Measurements from ENCODE around the gene NLRP6.
"Not testable (repeated sequence)": the region's sequence is repeated elsewhere in the genome, so short reads cannot be mapped to it uniquely, and the experiment has no call there.

Gene NLRP6

DNA sequence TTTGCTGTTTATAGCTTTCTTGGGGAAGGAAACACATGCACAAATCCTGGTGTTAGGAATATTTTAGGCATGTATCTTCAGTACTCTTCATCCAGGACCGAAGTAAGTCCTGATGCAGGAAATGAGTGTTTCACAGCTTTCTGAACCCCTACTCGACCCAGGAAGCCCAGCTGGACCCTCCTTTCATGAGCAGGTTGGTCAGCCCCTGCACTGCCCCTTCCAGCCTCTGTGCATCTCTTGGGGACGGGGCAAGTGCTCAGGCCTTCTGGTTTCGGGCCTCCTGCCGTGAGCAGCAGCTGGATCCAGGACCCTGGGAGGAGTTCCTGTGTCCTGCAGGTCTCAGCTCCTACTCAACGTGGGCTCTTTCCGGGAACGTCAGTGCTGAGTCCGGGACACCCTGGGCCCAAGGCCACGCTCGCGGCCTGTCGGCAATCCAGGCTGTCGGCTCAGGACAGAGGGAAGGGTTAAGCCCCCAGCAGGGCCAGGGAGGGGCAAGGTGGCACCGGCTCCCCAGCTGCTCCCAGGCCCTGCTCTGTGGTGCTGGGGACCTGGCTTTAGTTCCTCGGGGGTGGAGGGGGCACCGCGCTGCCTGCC, 31.9 kb downstream of the NLRP6 start:
- not testable (repeated sequence) for DNase-seq

GRCh38 chr11:311013-311748, 33.0 kb downstream of the NLRP6 start:
- not testable (repeated sequence) for DNase-seq

GRCh38 chr11:312092-312816, 34.0 kb downstream of the NLRP6 start:
- no peak for DNase-seq

GRCh38 chr11:313304-313786, 35.1 kb downstream of the NLRP6 start:
- DNase-seq, result no peak

GRCh38 chr11:313787-314553, 35.8 kb downstream of the NLRP6 start, which contains the start of gene IFITM1:
IFITM1 (plus strand) TSS chr11:314040; CDS start chr11:314171, 131 bp downstream.
- DNase-seq, result no peak

- DNase-seq, result not testable (repeated sequence)
Observed at GRCh38 chr11:314554-314875, 36.3 kb downstream of the NLRP6 start.

DNA sequence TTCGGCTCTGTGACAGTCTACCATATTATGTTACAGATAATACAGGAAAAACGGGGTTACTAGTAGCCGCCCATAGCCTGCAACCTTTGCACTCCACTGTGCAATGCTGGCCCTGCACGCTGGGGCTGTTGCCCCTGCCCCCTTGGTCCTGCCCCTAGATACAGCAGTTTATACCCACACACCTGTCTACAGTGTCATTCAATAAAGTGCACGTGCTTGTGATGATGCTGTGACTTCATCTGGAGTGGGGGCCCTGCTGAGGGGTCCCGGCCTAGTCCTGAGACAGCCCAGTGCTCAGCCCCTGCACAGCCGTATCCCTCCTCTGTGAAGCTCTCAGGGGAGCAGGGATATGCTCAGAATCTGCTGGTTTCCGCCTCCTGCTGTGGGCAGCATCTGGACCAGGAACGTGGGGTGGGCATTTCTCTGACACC, 36.9 kb downstream of the NLRP6 start:
- no peak for DNase-seq

DNA sequence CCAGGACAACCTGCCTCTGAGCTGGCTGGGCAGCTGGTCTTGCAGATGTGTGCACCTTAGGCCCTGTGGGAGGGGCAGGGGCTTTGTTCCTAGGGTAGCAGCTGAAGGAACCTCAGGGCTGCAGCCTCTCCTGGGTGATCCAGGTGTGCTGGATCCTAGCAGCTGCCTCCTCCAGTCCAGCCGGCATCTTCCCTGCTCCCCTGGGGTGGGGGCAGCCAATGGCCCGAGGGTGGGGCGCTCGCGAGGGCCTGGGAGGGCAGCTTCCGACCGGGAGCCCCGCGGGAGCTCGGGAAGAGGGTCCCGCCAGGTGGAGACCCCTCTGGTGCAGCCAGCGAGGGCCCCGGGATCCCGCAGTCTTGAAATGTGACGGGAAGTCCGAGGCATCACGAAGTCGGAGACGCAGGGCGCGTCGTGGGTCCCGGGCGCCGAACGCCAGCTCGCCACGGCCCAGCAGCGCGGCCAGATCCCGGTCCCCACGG, 37.3 kb downstream of the NLRP6 start:
- DNase-seq, result no peak

DNA sequence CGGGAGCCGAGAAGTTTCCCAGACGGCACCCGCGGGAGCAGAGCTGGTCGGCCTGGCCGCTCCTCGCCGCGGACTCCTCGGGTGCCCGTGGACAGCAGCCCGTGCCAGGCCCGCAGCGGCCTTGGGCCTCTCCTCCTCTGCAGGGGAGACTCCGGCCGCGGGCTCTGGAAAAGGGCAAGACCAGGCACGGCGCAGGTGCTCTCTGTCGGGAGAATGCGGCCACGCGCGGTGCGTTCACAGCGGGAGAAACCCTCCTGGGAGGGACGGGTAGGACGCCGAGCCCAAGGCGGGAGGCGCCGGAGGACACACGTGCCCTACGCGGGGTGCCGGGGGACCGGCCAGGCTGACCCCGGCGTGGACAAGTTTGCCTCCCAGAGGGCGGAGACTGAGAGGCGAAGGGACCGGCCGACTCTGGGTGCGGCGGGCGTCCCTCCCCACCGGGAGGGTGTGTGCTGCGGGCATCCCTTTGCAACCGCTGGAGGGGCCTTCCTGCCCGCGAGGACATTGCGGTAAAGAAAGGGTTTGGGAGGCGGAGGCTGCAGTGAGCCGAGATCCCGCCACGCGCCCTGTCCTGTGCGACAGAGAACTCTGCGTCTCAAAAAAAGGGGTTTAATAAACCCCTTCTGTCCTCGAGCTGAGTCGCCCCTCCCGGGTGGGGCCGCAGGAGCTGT, 38.0 kb downstream of the NLRP6 start:
- DNase-seq, result no peak

- DNase-seq, result no peak
Observed at GRCh38 chr11:316891-317301, 38.7 kb downstream of the NLRP6 start.

GRCh38 chr11:317668-318404, 39.6 kb downstream of the NLRP6 start:
- DNase-seq, result not testable (repeated sequence)

DNA sequence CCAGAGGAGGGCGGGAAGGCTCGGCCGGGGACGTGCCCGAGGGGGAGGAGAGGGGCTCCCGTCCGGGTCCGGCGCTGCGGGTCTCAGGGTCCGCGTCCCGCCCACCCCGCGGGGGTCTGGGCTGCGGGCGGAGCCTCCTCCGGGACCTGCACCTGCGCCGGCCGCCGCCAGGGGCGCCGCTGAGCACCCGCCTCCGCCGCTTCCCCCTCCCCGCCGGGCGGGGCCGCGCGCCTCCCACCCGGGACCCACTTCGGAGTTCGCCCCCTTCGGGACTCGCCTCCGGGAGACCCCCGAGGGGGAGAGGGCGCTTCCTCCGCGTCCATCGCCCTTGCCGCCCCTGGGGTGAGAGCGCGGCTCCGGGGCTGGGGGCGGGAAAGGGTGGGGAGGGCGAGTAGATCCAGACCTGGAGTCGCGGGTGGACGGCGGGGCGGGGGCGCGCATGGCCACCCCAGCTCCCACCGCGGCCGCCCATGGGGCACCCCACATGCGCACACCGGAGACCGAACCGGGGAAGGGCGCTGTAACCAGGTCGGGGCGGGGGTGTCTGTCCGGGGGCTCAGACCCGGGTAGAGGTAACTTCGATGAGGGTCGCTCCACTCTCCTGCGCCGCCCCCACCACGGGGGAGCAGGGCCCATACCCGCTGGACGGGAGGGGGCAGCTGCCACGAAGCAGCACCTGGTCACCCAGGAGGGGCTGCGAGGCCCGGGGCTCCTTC, 40.4 kb downstream of the NLRP6 start:
- DNase-seq, result not testable (repeated sequence)

GRCh38 chr11:319121-319887, 41.1 kb downstream of the NLRP6 start:
- DNase-seq, result not testable (repeated sequence)

GRCh38 chr11:319888-320273, 41.7 kb downstream of the NLRP6 start:
- DNase-seq, result not testable (repeated sequence)

- no peak for DNase-seq
Observed at GRCh38 chr11:324156-324555, 45.9 kb downstream of the NLRP6 start.

DNA sequence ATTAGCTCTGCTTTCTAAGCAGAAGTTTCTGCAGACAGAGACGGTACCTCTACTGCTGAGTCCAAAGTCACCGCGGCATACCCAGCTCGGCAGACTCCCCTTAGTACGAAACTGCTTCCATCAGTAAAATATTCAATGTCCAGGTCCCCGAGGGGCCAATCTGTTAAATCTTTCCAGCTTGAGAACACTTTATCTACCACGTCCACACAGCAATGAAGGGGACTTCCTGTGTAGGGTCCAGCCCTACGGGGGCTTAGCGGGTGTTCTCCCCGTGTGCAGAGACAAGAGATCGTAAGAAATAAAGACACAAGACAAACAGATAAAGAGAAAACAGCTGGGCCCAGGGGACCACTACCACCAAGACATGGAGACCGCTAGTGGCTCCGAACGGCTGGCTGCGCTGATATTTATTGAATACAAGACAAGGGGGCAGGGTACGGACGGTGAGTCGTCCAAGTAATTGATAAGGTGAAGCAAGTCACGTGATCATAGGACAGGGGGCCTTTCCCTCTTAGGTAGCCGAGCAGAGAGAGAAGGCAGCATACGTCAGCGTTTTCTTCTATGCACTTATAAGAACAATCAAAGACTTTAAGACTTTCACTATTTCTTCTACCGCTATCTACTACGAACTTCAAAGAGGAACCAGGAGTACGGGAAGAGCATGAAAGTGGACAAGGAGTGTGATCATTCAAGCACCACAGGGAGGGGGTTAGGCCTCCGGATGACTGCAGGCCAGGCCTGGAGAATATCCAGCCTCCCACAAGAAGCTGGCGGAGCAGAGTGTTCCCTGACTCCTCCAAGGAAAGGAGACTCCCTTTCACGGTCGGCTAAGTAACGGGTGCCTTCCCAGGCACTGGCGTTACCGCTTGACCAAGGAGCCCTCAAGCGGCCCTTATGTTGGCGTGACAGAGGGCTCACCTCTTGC, 46.6 kb downstream of the NLRP6 start:
- not testable (repeated sequence) for DNase-seq

DNA sequence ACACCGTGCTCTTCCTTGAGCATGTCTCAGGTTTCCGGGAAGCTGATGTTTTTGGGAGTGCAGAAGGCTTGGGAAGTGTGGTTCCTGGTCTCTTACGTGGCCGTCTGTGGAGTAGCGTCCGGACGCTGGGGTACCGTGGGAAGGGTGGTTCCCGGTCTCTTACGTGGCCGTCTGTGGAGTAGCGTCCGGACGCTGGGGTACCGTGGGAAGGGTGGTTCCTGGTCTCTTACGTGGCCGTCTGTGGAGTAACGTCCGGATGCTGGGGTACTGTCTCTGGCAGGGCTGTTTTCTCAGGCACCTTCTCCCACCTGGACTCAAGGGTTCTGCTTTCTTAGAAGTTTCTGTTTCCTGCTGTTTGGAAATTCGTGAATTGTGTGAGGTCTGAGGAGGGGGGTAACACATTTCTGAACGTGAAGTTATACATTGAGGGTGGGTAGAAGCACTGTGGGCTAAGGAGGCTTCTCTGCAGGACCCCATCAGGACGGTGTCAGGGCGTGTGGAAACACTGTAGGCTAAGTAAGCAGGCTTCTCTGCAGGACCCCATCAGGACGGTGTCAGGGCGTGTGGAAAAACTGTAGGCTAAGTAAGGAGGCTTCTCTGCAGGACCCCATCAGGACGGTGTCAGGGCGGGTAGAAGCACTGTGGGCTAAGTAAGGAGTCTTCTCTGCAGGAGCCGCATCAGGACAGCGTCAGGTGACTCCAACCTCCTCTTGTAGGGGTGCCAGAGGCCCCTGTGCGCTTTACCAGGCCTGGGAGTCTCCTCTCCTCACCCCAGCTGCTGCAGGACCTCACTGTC, 47.8 kb downstream of the NLRP6 start:
- DNase-seq, result no peak

DNA sequence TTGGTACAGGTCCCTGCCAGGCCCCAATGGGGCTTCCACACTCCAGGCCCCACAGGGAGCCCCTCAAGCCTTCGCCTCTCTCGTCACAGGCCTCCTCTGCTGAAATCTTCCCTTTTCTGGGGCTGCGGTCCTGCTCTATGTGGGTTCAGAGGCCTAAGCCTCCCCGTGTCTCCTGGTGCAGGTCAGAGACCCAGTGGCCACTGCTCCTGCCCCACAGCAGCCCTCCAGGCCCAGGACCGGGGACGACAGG, 48.3 kb downstream of the NLRP6 start:
- DNase-seq, result no peak
